Right atrium auricular region (tissue), 2 donors: ENCODE results near the gene REXO1. TPM values are rescaled to one million over a fixed set of nuclear protein-coding genes. Genes with fewer than 3 reads are reported as not detected.
"Not testable (repeated sequence)": the region's sequence is repeated elsewhere in the genome, so short reads cannot be mapped to it uniquely, and the experiment has no call there.

Experiments used
- DNase-seq: peaks from one replicate; pipeline ENCODE4 v3.0.0-alpha.2; 2019; ENCODE audit warnings: low spot score
- H3K27ac ChIP-seq, 2 donors: fragments of 200-600 bp; sonication (generic); 1 replicate in 1 of 2; 2 replicates in 1 of 2; pipeline ENCODE4 v1.5.1; 2016 to 2019
- H3K27me3 ChIP-seq, 2 donors: fragments of 200-600 bp; sonication (generic); one replicate each; pipeline versions ENCODE4 v1.5.1 to v1.6.0; 2017 to 2019
- H3K36me3 ChIP-seq: fragments of 200-600 bp; sonication (generic); one replicate; pipeline ENCODE4 v1.5.1; 2016
- H3K4me1 ChIP-seq, 2 donors: fragments of 200-600 bp; sonication (generic); one replicate each; pipeline versions ENCODE4 v1.5.1 to v1.6.0; 2017 to 2019
- H3K4me3 ChIP-seq, 2 donors: fragments of 200-600 bp; sonication (generic); 1 replicate in 1 of 2; 2 replicates in 1 of 2; pipeline ENCODE4 v1.5.1; 2017 to 2019; ENCODE audit warnings: mild to moderate bottlenecking in 1 of 2, moderate library complexity in 1 of 2
- H3K9me3 ChIP-seq, 2 donors: fragments of 200-600 bp; sonication (generic); one replicate each; pipeline ENCODE4 v1.5.1; 2019
- CTCF ChIP-seq, 2 donors: fragments of 200-600 bp; sonication (generic); IDR thresholded peaks; one replicate each; pipeline ENCODE4 v1.5.1; 2019; ENCODE audit warnings: antibody characterized with exemption in 2 of 2
- total RNA-seq, 2 donors: library from RNA; depleted of rRNA; stranded (reverse); fragments of >200 nt; gene quantifications; one replicate each; pipeline ENCODE4 v1.1.0, GENCODE V29; 2016

REXO1 gene
- 10 to 100 TPM in 1 of 2 donors, 1 to 10 TPM in 1; 9.6 to 12.1 TPM for total RNA-seq

- H3K9me3 ChIP-seq, result no peaks in the 10 kb centered on the region
- H3K27me3 ChIP-seq, result no peaks in the 10 kb centered on the region
- H3K36me3 ChIP-seq, result no peaks in the 10 kb centered on the region
- DNase-seq, result peak; percentile 94
- TF ChIP-seq CTCF (IDR thresholded peaks at IDR 0.05), result peak; percentile 92 to 94
- H3K4me3 ChIP-seq, result peak within 1 kb of the TSS; percentile 76 to 100
- peak within 1 kb of the TSS; percentile 97 to 98 for H3K27ac ChIP-seq
- H3K4me1 ChIP-seq, result peaks cover 0 to 61% of the 10 kb centered on the region in 2 donors
Measured at GRCh38 chr19:1848399-1849131, at the start of gene REXO1. TSS of gene REXO1 (minus strand) at chr19:1848483. CDS start at chr19:1848358, 125 bp downstream.

- Histone ChIP-seq H3K4me1 (peaks cover 0 to 22% of the 10 kb centered on the region in 2 donors), H3K4me3 (no peak overlapping the region), H3K9me3 (no peaks in the 10 kb centered on the region), H3K27me3 (no peaks in the 10 kb centered on the region), H3K36me3 (no peaks in the 10 kb centered on the region), H3K27ac (no peak overlapping the region)
- DNase-seq, result no peak
- no peak for TF ChIP-seq CTCF (IDR thresholded peaks at IDR 0.05)
Measured at GRCh38 chr19:1896508-1896907, 48.2 kb upstream of the REXO1 start.

- H3K27ac ChIP-seq, result no peak overlapping the region
- peaks cover 0 to 22% of the 10 kb centered on the region in 2 donors for H3K4me1 ChIP-seq
- no peaks in the 10 kb centered on the region for H3K9me3 ChIP-seq
- no peak for TF ChIP-seq CTCF (IDR thresholded peaks at IDR 0.05)
- no peak overlapping the region for H3K4me3 ChIP-seq
- H3K36me3 ChIP-seq, result no peaks in the 10 kb centered on the region
- DNase-seq, result no peak
- no peaks in the 10 kb centered on the region for H3K27me3 ChIP-seq
Measured at GRCh38 chr19:1893791-1894190, 45.5 kb upstream of the REXO1 start.

- no peaks in the 10 kb centered on the region for H3K36me3 ChIP-seq
- H3K9me3 ChIP-seq, result no peaks in the 10 kb centered on the region
- H3K4me3 ChIP-seq, result no peak overlapping the region
- H3K4me1 ChIP-seq, result peaks cover 0 to 15% of the 10 kb centered on the region in 2 donors
- DNase-seq, result no peak
- no peaks in the 10 kb centered on the region for H3K27me3 ChIP-seq
- no peak for TF ChIP-seq CTCF (IDR thresholded peaks at IDR 0.05)
- H3K27ac ChIP-seq, result no peak overlapping the region
Measured at GRCh38 chr19:1889907-1890306, 41.6 kb upstream of the REXO1 start.

GRCh38 chr19:1888385-1888784 is 40.1 kb upstream of the REXO1 start:
- no peaks in the 10 kb centered on the region for H3K36me3 ChIP-seq
- H3K27ac ChIP-seq, result no peak overlapping the region
- no peak for DNase-seq
- TF ChIP-seq CTCF (IDR thresholded peaks at IDR 0.05), result no peak
- no peak overlapping the region for H3K4me3 ChIP-seq
- peaks cover 0 to 30% of the 10 kb centered on the region in 2 donors for H3K4me1 ChIP-seq
- no peaks in the 10 kb centered on the region for H3K9me3 ChIP-seq
- no peaks in the 10 kb centered on the region for H3K27me3 ChIP-seq

- H3K4me3 ChIP-seq, DNase-seq, H3K27ac ChIP-seq, H3K27me3 ChIP-seq, H3K36me3 ChIP-seq, H3K9me3 ChIP-seq: not testable (repeated sequence)
- H3K4me1 ChIP-seq, result peaks cover 0 to 50% of the 10 kb centered on the region in 2 donors
Measured at GRCh38 chr19:1886360-1886759, 38.1 kb upstream of the REXO1 start.

GRCh38 chr19:1885398-1886119 is 37.3 kb upstream of the REXO1 start, which contains the start of gene ABHD17A:
TSS of gene ABHD17A (minus strand) at chr19:1885496. CDS start at chr19:1881566, 3,930 bp downstream.
- H3K4me3 ChIP-seq, result peak within 1 kb of the TSS; percentile 92 to 94
- H3K36me3 ChIP-seq, H3K27me3 ChIP-seq, H3K9me3 ChIP-seq: not testable (repeated sequence)
- peak within 1 kb of the TSS; percentile 83 to 90 for H3K27ac ChIP-seq
- DNase-seq, result peak; percentile 96
- H3K4me1 ChIP-seq, result peaks cover 0 to 58% of the 10 kb centered on the region in 2 donors
